ENCODE measurements around the gene PRSS33.

DNA sequence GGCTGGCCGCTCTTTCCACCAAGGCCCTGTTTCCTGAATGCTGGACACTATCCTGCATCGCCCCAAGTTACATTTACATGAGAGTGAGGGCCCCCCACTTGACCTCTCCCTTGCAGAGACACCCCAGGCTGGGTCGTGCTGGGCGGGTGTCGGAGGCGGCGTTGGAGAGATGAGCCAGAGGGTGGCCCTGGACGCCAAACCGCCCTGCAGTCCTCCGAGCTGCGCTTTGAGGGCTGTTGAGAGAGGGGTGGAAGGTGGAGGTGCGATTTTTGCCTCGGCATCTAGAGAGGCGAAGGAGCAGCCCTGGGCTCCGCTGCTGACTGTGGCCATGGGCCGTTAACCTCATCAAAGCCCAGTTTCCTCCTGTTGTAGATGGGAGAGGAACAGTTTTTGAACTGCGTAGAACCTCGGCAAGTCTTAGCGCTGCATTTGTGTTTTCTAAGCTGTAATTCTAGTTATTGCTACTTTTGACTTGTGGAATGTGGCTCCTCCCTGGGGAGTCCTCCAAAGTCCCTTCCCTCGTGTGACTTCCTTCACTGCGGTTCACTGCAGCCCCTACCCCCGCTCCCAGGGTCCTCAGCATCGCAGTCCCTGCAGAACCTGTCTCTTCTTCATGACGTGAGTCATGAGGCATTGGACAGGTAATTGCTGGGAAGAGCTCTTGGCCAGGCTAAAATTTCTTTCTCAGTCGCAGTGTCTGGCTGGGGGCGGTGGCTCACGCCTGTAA lies 9.3 kb downstream of the PRSS33 start:
- TF ChIP-seq ZNF274 (IDR thresholded peaks at IDR 0.05; ENCODE audit: low read depth, low read length), result no peak
- TF ChIP-seq YY1 (IDR thresholded peaks at IDR 0.05; ENCODE audit: insufficient read depth, insufficient read length), result no peak

Measured in NT2/D1 (cell line).